Transverse colon (tissue), 4 donors: ENCODE results near the gene ZXDC.

Experiments used
- EP300 ChIP-seq: sonication (generic); formaldehyde crosslinking; IDR thresholded peaks from one replicate; pipeline ENCODE4 v1.6.1; 2017; ENCODE audit warnings: antibody characterized with exemption, low read depth
- POLR2A ChIP-seq: fragments of 450-650 bp; IDR thresholded peaks from one replicate; pipeline ENCODE4 v1.6.1; 2016; ENCODE audit warnings: antibody characterized with exemption, mild to moderate bottlenecking, moderate library complexity
- POLR2AphosphoS5 ChIP-seq, 3 donors: sonication (generic); formaldehyde crosslinking; IDR thresholded peaks; one replicate each; pipeline ENCODE4 v1.6.1; 2016; ENCODE audit warnings: antibody characterized with exemption in 3 of 3
- TF ChIP-seq, protein P1 (sequence below), 5 experiments: fragments of 200-600 bp in 3 of 5; fragments of 450-650 bp in 2 of 5; sonication (generic) in 3 of 5; IDR thresholded peaks; 1 replicate in 2 of 5; 2 replicates in 3 of 5; pipeline ENCODE4 v1.5.1; 2016 to 2017; ENCODE audit warnings: antibody characterized with exemption in 5 of 5, inconsistent platforms in 3 of 5, mild to moderate bottlenecking in 2 of 5, moderate library complexity in 1 of 5

DNA sequence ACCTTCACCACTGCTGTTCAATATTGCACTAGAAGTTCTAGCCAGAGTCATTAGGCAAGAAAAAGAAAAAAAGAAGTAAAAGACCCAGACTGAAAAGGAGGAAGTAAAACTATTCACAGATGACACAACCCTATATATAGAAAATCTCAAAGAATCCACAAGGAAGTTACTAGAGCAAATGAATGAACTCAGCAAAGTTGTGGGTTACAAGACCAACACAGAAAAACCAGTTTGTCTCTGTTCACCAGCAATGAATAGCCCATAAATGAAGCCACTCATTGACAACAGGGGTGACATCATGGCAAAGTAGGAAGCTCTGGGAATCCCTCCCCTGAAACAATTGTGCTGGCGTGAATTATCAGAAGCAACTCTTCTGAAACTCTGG is 76.3 kb downstream of the ZXDC start:
- TF ChIP-seq, protein P1, sequence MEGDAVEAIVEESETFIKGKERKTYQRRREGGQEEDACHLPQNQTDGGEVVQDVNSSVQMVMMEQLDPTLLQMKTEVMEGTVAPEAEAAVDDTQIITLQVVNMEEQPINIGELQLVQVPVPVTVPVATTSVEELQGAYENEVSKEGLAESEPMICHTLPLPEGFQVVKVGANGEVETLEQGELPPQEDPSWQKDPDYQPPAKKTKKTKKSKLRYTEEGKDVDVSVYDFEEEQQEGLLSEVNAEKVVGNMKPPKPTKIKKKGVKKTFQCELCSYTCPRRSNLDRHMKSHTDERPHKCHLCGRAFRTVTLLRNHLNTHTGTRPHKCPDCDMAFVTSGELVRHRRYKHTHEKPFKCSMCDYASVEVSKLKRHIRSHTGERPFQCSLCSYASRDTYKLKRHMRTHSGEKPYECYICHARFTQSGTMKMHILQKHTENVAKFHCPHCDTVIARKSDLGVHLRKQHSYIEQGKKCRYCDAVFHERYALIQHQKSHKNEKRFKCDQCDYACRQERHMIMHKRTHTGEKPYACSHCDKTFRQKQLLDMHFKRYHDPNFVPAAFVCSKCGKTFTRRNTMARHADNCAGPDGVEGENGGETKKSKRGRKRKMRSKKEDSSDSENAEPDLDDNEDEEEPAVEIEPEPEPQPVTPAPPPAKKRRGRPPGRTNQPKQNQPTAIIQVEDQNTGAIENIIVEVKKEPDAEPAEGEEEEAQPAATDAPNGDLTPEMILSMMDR (IDR thresholded peaks at IDR 0.05), result no peak
- no peak for TF ChIP-seq POLR2A
- no peak for TF ChIP-seq EP300
- no peak for TF ChIP-seq POLR2AphosphoS5 (IDR thresholded peaks at IDR 0.05)
